Astrocyte (in vitro differentiated cells and primary cell): ENCODE measurements around the gene RYR2. TPM values are rescaled to one million over a fixed set of nuclear protein-coding genes. Genes with fewer than 3 reads are reported as not detected.

Experiments used
- DNase-seq: peaks from one replicate; pipeline ENCODE4 v3.0.0-alpha.2; 2010; ENCODE audit warnings: low read depth
- FAIRE-seq: peaks from 2 replicates; lab custom pipeline; 2011; peaks lifted over from hg19 to GRCh38; lab: Jason Lieb, UNC
- H2AFZ ChIP-seq: 2 replicates; pipeline ENCODE4 v1.6.0; 2012; ENCODE audit warnings: low read depth, low read length, inconsistent platforms
- H3K27ac ChIP-seq: 2 replicates; pipeline ENCODE4 v1.5.1; 2011; ENCODE audit warnings: low read depth, low read length, inconsistent platforms
- H3K27me3 ChIP-seq: 2 replicates; pipeline ENCODE4 v1.6.0; 2011; ENCODE audit warnings: low read length, inconsistent platforms; ENCODE audit not compliant: insufficient read depth
- H3K36me3 ChIP-seq: 2 replicates; pipeline ENCODE4 v1.5.1; 2011; ENCODE audit warnings: low read length, inconsistent platforms; ENCODE audit not compliant: insufficient read depth
- H3K4me1 ChIP-seq: 2 replicates; pipeline ENCODE4 v1.5.1; 2011; ENCODE audit warnings: low read length, inconsistent platforms; ENCODE audit not compliant: insufficient read depth
- H3K4me2 ChIP-seq: 2 replicates; pipeline ENCODE4 v1.6.0; 2012; ENCODE audit warnings: low read length, inconsistent platforms
- H3K4me3 ChIP-seq: 2 replicates; pipeline ENCODE4 v1.5.1; 2011; ENCODE audit warnings: low read depth, mild to moderate bottlenecking, low read length, inconsistent platforms; ENCODE audit not compliant: insufficient read depth
- H3K79me2 ChIP-seq: 2 replicates; pipeline ENCODE4 v1.6.0; 2012; ENCODE audit warnings: mild to moderate bottlenecking, low read length, inconsistent platforms; ENCODE audit not compliant: insufficient read depth
- H3K9ac ChIP-seq: 2 replicates; pipeline ENCODE4 v1.6.0; 2012; ENCODE audit warnings: mild to moderate bottlenecking, low read length, inconsistent platforms
- H3K9me3 ChIP-seq: 2 replicates; pipeline ENCODE4 v1.5.1; 2012; ENCODE audit warnings: low read depth, mild to moderate bottlenecking, low read length, inconsistent platforms; ENCODE audit not compliant: insufficient read depth
- H4K20me1 ChIP-seq: 2 replicates; pipeline ENCODE4 v1.6.0; 2012; ENCODE audit warnings: low read length, inconsistent platforms; ENCODE audit not compliant: insufficient read depth
- H3K27ac Mint-ChIP-seq: one replicate; pipeline ENCODE4 v1.8.0; 2021; ENCODE audit warnings: mild to moderate bottlenecking, mixed read lengths; ENCODE audit not compliant: unreplicated experiment
- H3K27me3 Mint-ChIP-seq: one replicate; pipeline ENCODE4 v1.8.0; 2021; ENCODE audit warnings: low read depth, mixed read lengths; ENCODE audit not compliant: unreplicated experiment
- H3K36me3 Mint-ChIP-seq: one replicate; pipeline ENCODE4 v1.8.0; 2021; ENCODE audit warnings: low read depth, mixed read lengths; ENCODE audit not compliant: unreplicated experiment
- H3K4me1 Mint-ChIP-seq: one replicate; pipeline ENCODE4 v1.8.0; 2021; ENCODE audit warnings: low read depth, mixed read lengths; ENCODE audit not compliant: unreplicated experiment
- H3K4me3 Mint-ChIP-seq: one replicate; pipeline ENCODE4 v1.8.0; 2021; ENCODE audit warnings: mild to moderate bottlenecking, moderate library complexity, mixed read lengths; ENCODE audit not compliant: unreplicated experiment
- H3K9me3 Mint-ChIP-seq: one replicate; pipeline ENCODE4 v1.8.0; 2021; ENCODE audit warnings: mild to moderate bottlenecking, mixed read lengths; ENCODE audit not compliant: unreplicated experiment
- EZH2 ChIP-seq: IDR thresholded peaks from 2 replicates; pipeline ENCODE4 v1.6.1; 2012; ENCODE audit warnings: mild to moderate bottlenecking, low read length, inconsistent platforms; ENCODE audit not compliant: insufficient read depth
- total RNA-seq: library from RNA; stranded (reverse); gene quantifications from 2 replicates; pipeline ENCODE4 v1.2.1, GENCODE V29; 2021
- TF ChIP-seq, protein P1 (sequence below): IDR thresholded peaks from 2 replicates; pipeline ENCODE4 v1.5.1; 2011; ENCODE audit warnings: low read depth, mild to moderate bottlenecking, inconsistent platforms, low read length, moderate library complexity; ENCODE audit not compliant: insufficient read depth

RYR2 gene
- total RNA-seq, 1 donor from 2014 or later = 0.30 TPM

DNA sequence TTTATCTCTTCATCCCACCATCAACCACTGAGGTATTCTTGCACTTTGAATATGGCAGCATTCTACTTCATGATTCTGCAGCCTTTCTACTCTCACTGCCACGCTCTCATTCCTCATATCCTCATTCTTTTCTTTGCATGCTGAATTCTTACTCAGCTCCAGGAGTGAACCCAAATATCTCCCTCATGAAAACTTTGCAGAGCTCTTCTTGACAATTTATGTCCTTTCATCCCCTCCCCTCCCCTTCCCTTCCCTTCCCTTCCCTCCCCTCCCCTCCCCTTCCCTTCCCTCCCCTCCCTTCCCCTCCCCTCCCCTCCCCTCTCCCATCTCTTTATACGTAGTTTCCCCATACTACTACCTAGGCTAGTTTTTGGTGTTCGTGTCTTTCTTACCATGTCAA, 363.9 kb downstream of the RYR2 start:
- H2AFZ ChIP-seq = no peak overlapping the region
- no peak overlapping the region for H3K4me2 ChIP-seq
- Mint-ChIP-seq H3K27me3 (no peaks in the 10 kb centered on the region), H3K4me3 (no peak overlapping the region), H3K4me1 (no peaks in the 10 kb centered on the region), H3K27ac (no peak overlapping the region), H3K36me3 (no peaks in the 10 kb centered on the region), H3K9me3 (no peaks in the 10 kb centered on the region)
- no peaks in the 10 kb centered on the region for H3K27me3 ChIP-seq
- no peak overlapping the region for H3K27ac ChIP-seq
- FAIRE-seq = no peak
- H3K36me3 ChIP-seq = no peaks in the 10 kb centered on the region
- H3K4me1 ChIP-seq = no peaks in the 10 kb centered on the region
- no peak for TF ChIP-seq EZH2
- TF ChIP-seq, protein P1, sequence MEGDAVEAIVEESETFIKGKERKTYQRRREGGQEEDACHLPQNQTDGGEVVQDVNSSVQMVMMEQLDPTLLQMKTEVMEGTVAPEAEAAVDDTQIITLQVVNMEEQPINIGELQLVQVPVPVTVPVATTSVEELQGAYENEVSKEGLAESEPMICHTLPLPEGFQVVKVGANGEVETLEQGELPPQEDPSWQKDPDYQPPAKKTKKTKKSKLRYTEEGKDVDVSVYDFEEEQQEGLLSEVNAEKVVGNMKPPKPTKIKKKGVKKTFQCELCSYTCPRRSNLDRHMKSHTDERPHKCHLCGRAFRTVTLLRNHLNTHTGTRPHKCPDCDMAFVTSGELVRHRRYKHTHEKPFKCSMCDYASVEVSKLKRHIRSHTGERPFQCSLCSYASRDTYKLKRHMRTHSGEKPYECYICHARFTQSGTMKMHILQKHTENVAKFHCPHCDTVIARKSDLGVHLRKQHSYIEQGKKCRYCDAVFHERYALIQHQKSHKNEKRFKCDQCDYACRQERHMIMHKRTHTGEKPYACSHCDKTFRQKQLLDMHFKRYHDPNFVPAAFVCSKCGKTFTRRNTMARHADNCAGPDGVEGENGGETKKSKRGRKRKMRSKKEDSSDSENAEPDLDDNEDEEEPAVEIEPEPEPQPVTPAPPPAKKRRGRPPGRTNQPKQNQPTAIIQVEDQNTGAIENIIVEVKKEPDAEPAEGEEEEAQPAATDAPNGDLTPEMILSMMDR = no peak
- DNase-seq = no peak
- H3K9ac ChIP-seq = no peak overlapping the region
- H3K4me3 ChIP-seq = no peak overlapping the region
- no peaks in the 10 kb centered on the region for H3K9me3 ChIP-seq
- H3K79me2 ChIP-seq = no peaks in the 10 kb centered on the region
- H4K20me1 ChIP-seq = no peaks in the 10 kb centered on the region

DNA sequence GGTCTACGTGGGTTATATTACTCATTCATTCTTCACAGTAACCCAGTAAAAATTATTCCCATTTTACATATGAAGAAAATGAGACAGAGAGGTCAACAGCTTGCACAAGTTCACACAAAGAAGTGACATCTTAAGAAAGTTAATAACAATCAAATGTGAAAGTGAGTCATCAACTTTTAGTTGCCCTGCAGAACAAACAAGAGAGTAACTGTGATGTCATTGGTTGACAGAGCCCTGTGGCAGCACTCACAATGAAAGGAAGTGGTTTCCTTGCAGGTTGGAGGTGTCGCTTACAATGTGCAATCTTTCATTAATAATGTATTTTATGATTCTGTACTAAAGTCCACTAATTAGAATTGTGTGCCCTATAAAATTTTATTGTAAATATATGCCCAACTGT, 369.6 kb downstream of the RYR2 start:
- H3K79me2 ChIP-seq = no peaks in the 10 kb centered on the region
- no peaks in the 10 kb centered on the region for H3K4me1 Mint-ChIP-seq
- H3K4me3 ChIP-seq = no peak overlapping the region
- no peaks in the 10 kb centered on the region for H3K4me1 ChIP-seq
- no peak overlapping the region for H3K27ac ChIP-seq
- no peak overlapping the region for H3K27ac Mint-ChIP-seq
- H3K36me3 ChIP-seq = no peaks in the 10 kb centered on the region
- no peak overlapping the region for H3K9ac ChIP-seq
- no peak overlapping the region for H3K4me3 Mint-ChIP-seq
- no peak for TF ChIP-seq EZH2
- TF ChIP-seq, protein P1 = no peak
- no peak overlapping the region for H2AFZ ChIP-seq
- DNase-seq (no peak), FAIRE-seq (no peak)
- H3K27me3 ChIP-seq = no peaks in the 10 kb centered on the region
- no peak overlapping the region for H3K4me2 ChIP-seq
- no peaks in the 10 kb centered on the region for H3K9me3 ChIP-seq
- H3K36me3 Mint-ChIP-seq = no peaks in the 10 kb centered on the region
- H3K27me3 Mint-ChIP-seq = no peaks in the 10 kb centered on the region
- H3K9me3 Mint-ChIP-seq = no peaks in the 10 kb centered on the region
- H4K20me1 ChIP-seq = no peaks in the 10 kb centered on the region

DNA sequence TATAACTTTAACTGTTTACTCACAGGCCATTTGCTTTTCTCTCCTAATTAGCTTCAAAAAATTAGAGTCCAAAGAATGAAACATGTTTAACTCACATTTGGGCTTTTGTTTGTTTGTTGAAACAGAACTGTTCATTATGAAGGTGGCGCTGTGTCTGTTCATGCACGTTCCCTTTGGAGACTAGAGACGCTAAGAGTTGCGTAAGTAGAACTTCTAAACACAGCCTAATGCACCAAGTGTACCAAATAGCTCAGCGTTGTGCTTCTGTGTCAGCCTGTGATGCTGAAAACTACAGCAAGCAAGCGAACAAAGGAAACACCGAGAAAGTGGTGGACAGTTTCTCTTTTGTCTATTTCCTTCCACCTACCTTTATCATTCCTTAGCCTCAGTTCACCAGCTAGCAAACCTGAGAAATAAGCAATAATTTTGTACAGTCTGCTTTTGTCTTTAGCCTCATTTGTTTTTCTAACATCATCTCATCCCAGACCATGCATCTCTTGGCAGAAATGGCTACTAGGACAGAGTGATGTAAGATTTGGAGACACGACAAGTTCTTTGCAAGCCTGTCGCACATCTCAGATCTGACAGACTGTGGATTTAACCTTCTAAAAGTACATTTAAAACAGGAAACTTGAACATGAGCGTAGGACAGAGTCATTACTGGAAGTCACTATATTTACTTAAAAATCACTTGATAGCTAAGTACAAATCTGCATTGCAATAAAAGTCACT, 375.1 kb downstream of the RYR2 start:
- Histone ChIP-seq H4K20me1 (no peaks in the 10 kb centered on the region), H3K27me3 (no peaks in the 10 kb centered on the region), H3K4me2 (no peak overlapping the region), H3K9ac (no peak overlapping the region), H3K9me3 (peaks cover 5% of the 10 kb centered on the region), H3K27ac (no peak overlapping the region), H3K36me3 (no peaks in the 10 kb centered on the region), H3K4me3 (no peak overlapping the region), H3K4me1 (no peaks in the 10 kb centered on the region), H2AFZ (no peak overlapping the region), H3K79me2 (no peaks in the 10 kb centered on the region)
- H3K36me3 Mint-ChIP-seq = no peaks in the 10 kb centered on the region
- no peak for FAIRE-seq
- H3K4me1 Mint-ChIP-seq = no peaks in the 10 kb centered on the region
- H3K27ac Mint-ChIP-seq = no peak overlapping the region
- H3K4me3 Mint-ChIP-seq = no peak overlapping the region
- TF ChIP-seq, protein P1 = no peak
- TF ChIP-seq EZH2 = no peak
- peaks cover 5% of the 10 kb centered on the region for H3K9me3 Mint-ChIP-seq
- H3K27me3 Mint-ChIP-seq = no peaks in the 10 kb centered on the region
- no peak for DNase-seq
